IMR-90 (cell line): ENCODE measurements around the gene KIAA0232. TPM values are rescaled to one million over a fixed set of nuclear protein-coding genes. Genes with fewer than 3 reads are reported as not detected.

Experiments
- ATAC-seq: fragments of 200-7000 bp; cut with Tn5 transposase; 2 replicates; pipeline ENCODE4 v1.9.1; 2020; ENCODE audit warnings: low read depth, mild to moderate bottlenecking, moderate library complexity
- BruUV-seq: library from RNA; stranded (reverse); fragments of 400-500 nt; replicated peaks from 2 replicates; lab custom pipeline; 2021; lab: Mats Ljungman, UMichigan
- CTCF ChIA-PET: fragments of 300-600 bp; formaldehyde crosslinking; extraction: SDS; loops from one replicate; lab custom pipeline; 2021; ENCODE audit warnings: antibody characterized with exemption; lab: Yijun Ruan, JAX
- POLR2A ChIA-PET: fragments of 300-600 bp; sonication (Branson Sonifier 250); formaldehyde crosslinking; loops from one replicate; lab custom pipeline; 2022; ENCODE audit warnings: antibody characterized with exemption; ENCODE audit not compliant: unreplicated experiment; lab: Charles Lee
- DNase-seq: peaks from one replicate; pipeline ENCODE4 v3.0.0; 2013
- H2AFZ ChIP-seq: replicated peaks from 2 replicates; pipeline ENCODE3; 2013; ENCODE audit warnings: low read length, mild to moderate bottlenecking; ENCODE audit not compliant: poor library complexity
- H2AK5ac ChIP-seq: 2 replicates; pipeline ENCODE4 v1.6.1; 2013; ENCODE audit warnings: low read depth, low read length, inconsistent platforms
- H2AK9ac ChIP-seq: replicated peaks from 2 replicates; pipeline ENCODE3; 2013; ENCODE audit warnings: mild to moderate bottlenecking, low read depth, low read length, moderate library complexity; ENCODE audit not compliant: poor library complexity
- H2BK120ac ChIP-seq: 2 replicates; pipeline ENCODE4 v1.6.1; 2013; ENCODE audit warnings: low read depth, low read length, inconsistent platforms
- H2BK15ac ChIP-seq: 3 replicates; pipeline ENCODE4 v1.6.1; 2013; ENCODE audit warnings: low read depth, low read length, inconsistent platforms
- H2BK20ac ChIP-seq: 2 replicates; pipeline ENCODE4 v1.6.1; 2013; ENCODE audit warnings: low read depth, mild to moderate bottlenecking, inconsistent platforms, low read length, moderate library complexity
- H2BK5ac ChIP-seq: 2 replicates; pipeline ENCODE4 v1.6.1; 2013; ENCODE audit warnings: mild to moderate bottlenecking, low read depth, low read length, inconsistent platforms; ENCODE audit not compliant: poor library complexity, severe bottlenecking
- H3K14ac ChIP-seq: replicated peaks from 2 replicates; pipeline ENCODE4 v1.6.1; 2013; ENCODE audit warnings: low read depth, low read length, inconsistent platforms
- H3K18ac ChIP-seq: 2 replicates; pipeline ENCODE4 v1.6.1; 2013; ENCODE audit warnings: low read depth, low read length, control low read depth
- H3K23ac ChIP-seq: 2 replicates; pipeline ENCODE4 v1.6.1; 2013; ENCODE audit warnings: low read depth, low read length, inconsistent platforms
- H3K27ac ChIP-seq: 2 replicates; pipeline ENCODE4 v1.5.1; 2013; ENCODE audit warnings: mild to moderate bottlenecking, control low read depth, low read length; ENCODE audit not compliant: insufficient read depth
- H3K27me3 ChIP-seq: 2 replicates; pipeline ENCODE4 v1.6.1; 2013; ENCODE audit warnings: low read length; ENCODE audit not compliant: control insufficient read depth, insufficient read depth
- H3K36me3 ChIP-seq: 2 replicates; pipeline ENCODE4 v1.6.1; 2013; ENCODE audit warnings: low read length, mixed read lengths; ENCODE audit not compliant: control insufficient read depth, insufficient read depth
- H3K4ac ChIP-seq: 2 replicates; pipeline ENCODE4 v1.6.1; 2013; ENCODE audit warnings: low read depth, low read length, inconsistent platforms
- H3K4me1 ChIP-seq: 2 replicates; pipeline ENCODE4 v1.6.1; 2013; ENCODE audit warnings: low read length, mixed read lengths; ENCODE audit not compliant: control insufficient read depth, insufficient read depth
- H3K4me2 ChIP-seq: 2 replicates; pipeline ENCODE4 v1.6.1; 2013; ENCODE audit warnings: low read depth, mild to moderate bottlenecking, control low read depth, low read length, moderate library complexity
- H3K4me3 ChIP-seq: 2 replicates; pipeline ENCODE4 v1.5.1; 2013; ENCODE audit warnings: low read depth, mild to moderate bottlenecking, control low read depth, low read length, moderate library complexity; ENCODE audit not compliant: insufficient read depth
- H3K56ac ChIP-seq: 2 replicates; pipeline ENCODE4 v1.6.1; 2013; ENCODE audit warnings: low read length, inconsistent platforms; ENCODE audit not compliant: insufficient read depth; ENCODE audit errors: extremely low read depth
- H3K79me1 ChIP-seq, 2 experiments: 2 replicates each; pipeline ENCODE4 v1.6.1; 2013; ENCODE audit warnings: low read length in 2 of 2, inconsistent platforms in 1 of 2, low read depth in 1 of 2
- H3K9ac ChIP-seq: 2 replicates; pipeline ENCODE4 v1.6.1; 2013; ENCODE audit warnings: low read depth, low read length, control low read depth
- H3K9me1 ChIP-seq: 2 replicates; pipeline ENCODE4 v1.6.1; 2013; ENCODE audit warnings: low read length, inconsistent platforms; ENCODE audit not compliant: insufficient read depth
- H3K9me3 ChIP-seq: 2 replicates; pipeline ENCODE4 v1.6.1; 2013; ENCODE audit warnings: low read length; ENCODE audit not compliant: control insufficient read depth, insufficient read depth
- H4K20me1 ChIP-seq: 2 replicates; pipeline ENCODE4 v1.6.1; 2013; ENCODE audit warnings: low read length, inconsistent platforms; ENCODE audit not compliant: insufficient read depth
- H4K5ac ChIP-seq: 2 replicates; pipeline ENCODE4 v1.6.1; 2013; ENCODE audit warnings: mild to moderate bottlenecking, low read depth, low read length, control low read depth
- H4K8ac ChIP-seq, 2 experiments: 2 replicates each; pipeline ENCODE4 v1.6.1; 2013; ENCODE audit warnings: low read depth in 2 of 2, low read length in 2 of 2, control low read depth in 1 of 2, inconsistent platforms in 1 of 2
- H4K91ac ChIP-seq: 2 replicates; pipeline ENCODE4 v1.6.1; 2013; ENCODE audit warnings: low read depth, low read length, inconsistent platforms; ENCODE audit not compliant: insufficient read depth
- ELK1 ChIP-seq: fragments of 150-350 bp; IDR thresholded peaks from 2 replicates; pipeline ENCODE4 v1.6.1; 2016; ENCODE audit warnings: low read depth, mild to moderate bottlenecking, low read length, moderate library complexity, borderline replicate concordance
- MXI1 ChIP-seq: IDR thresholded peaks from 2 replicates; pipeline ENCODE4 v1.6.1; 2012; ENCODE audit warnings: low read depth, mild to moderate bottlenecking, low read length, moderate library complexity, borderline replicate concordance
- WGBS, 2 experiments: methylation state at CpG; one replicate each; pipeline versions ENCODE4 v1.1.5 to v1.1.7; 2013; ENCODE audit warnings: missing lambda C conversion rate in 2 of 2; ENCODE audit not compliant: insufficient read length in 1 of 2; ENCODE audit errors: extremely low coverage in 2 of 2; 5-methylcytosine and 5-hydroxymethylcytosine counted together
- dilution Hi-C: fragments of 300-500 bp; cut with HindIII; formaldehyde crosslinking; loops from one replicate; pipeline ENCODE4 v1.14.3; 2018; ENCODE audit warnings: low sequenced_read_pairs; ENCODE audit not compliant: unreplicated experiment
- in situ Hi-C: fragments of 300-500 bp; cut with MboI; formaldehyde crosslinking; loops from 3 replicates; pipeline ENCODE4 v1.14.3; 2019; ENCODE audit warnings: low sequenced_read_pairs, inconsistent platforms, mixed read lengths
- intact Hi-C: fragments of 100-400 bp; cut with micrococcal nuclease; formaldehyde crosslinking; loops from 2 replicates; pipeline ENCODE4 v1.10.0; 2022
- polyA plus RNA-seq, 3 experiments: library from polyadenylated mRNA; depleted of rRNA; stranded (reverse); fragments of >200 nt; gene quantifications; 2 replicates each; pipeline ENCODE4 v1.2.3, GENCODE V29; 2012; ENCODE audit warnings: low replicate concordance in 1 of 3
- total RNA-seq: library from RNA; depleted of rRNA; stranded (reverse); fragments of >200 nt; gene quantifications from 2 replicates; pipeline ENCODE4 v1.2.3, GENCODE V29; 2012

KIAA0232 gene
- total and polyA plus RNA-seq, 2 of the 4 experiments (the other 2 are of a cell fraction), result 6.8 to 19.5 TPM

GRCh38 chr4:6854098-6854744 lies 71.7 kb downstream of the KIAA0232 start:
- no peak for TF ChIP-seq ELK1
- no peak for TF ChIP-seq MXI1
- H3K9ac ChIP-seq, result no peak overlapping the region
- no peak overlapping the region for H2AK9ac ChIP-seq
- no peak overlapping the region for H2BK20ac ChIP-seq
- H4K20me1 ChIP-seq, result peaks cover 12% of the 10 kb centered on the region
- CTCF ChIA-PET, result interaction anchor here (1.5 kb wide), 1 partner anchor 20 kb away, joined by 3 read pairs; no protein-coding TSS in a partner anchor
- no peak overlapping the region for H3K14ac ChIP-seq
- no TSS peak for BruUV-seq
- H3K4me2 ChIP-seq, result no peak overlapping the region
- H4K8ac ChIP-seq, result no peak overlapping the region
- H3K36me3 ChIP-seq, result peaks cover 15% of the 10 kb centered on the region
- H2AFZ ChIP-seq, result no peak overlapping the region
- no peak overlapping the region for H2BK5ac ChIP-seq
- H2BK120ac ChIP-seq, result no peak overlapping the region
- WGBS, 2 experiments, result 100% methylated on average over 2 of the region's 7 CpGs; no CpG with 5 or more reads in 1 of the 2 experiments
- DNase-seq (no peak), ATAC-seq (no peak)
- H2AK5ac ChIP-seq, result no peak overlapping the region
- H3K18ac ChIP-seq, result no peak overlapping the region
- dilution Hi-C loops (no loop called here), in situ Hi-C loops (no loop called here), intact Hi-C loops (no loop called here)
- no peak overlapping the region for H3K4ac ChIP-seq
- POLR2A ChIA-PET, result no interaction called here
- H4K5ac ChIP-seq, result no peak overlapping the region
- no peak overlapping the region for H2BK15ac ChIP-seq
- H4K91ac ChIP-seq, result no peak overlapping the region
- H3K27me3 ChIP-seq, result no peaks in the 10 kb centered on the region
- H3K23ac ChIP-seq, result no peak overlapping the region
- H3K79me1 ChIP-seq, result peaks cover 26 to 44% of the 10 kb centered on the region in 2 experiments
- H3K27ac ChIP-seq, result no peak overlapping the region
- no peak overlapping the region for H3K4me3 ChIP-seq
- no peak overlapping the region for H3K56ac ChIP-seq
- H3K4me1 ChIP-seq, result peaks cover 5% of the 10 kb centered on the region; the same call in 1 of the 2 replicates
- peaks cover 10% of the 10 kb centered on the region for H3K9me1 ChIP-seq
- peaks cover 5% of the 10 kb centered on the region for H3K9me3 ChIP-seq
